HCT116 (cell line): ENCODE measurements around the gene HPCAL1. TPM values are rescaled to one million over a fixed set of nuclear protein-coding genes. Genes with fewer than 3 reads are reported as not detected.

Experiments used
- ATAC-seq: fragments of 200-7000 bp; cut with Tn5 transposase; 2 replicates; pipeline ENCODE4 v1.9.1; 2020; ENCODE audit warnings: mild to moderate bottlenecking, moderate library complexity
- BruUV-seq: library from RNA; stranded (reverse); fragments of 400-500 nt; replicated peaks from 2 replicates; lab custom pipeline; 2021; lab: Mats Ljungman, UMichigan
- CTCF ChIA-PET: fragments of 300-600 bp; sonication (Branson Sonifier 250); formaldehyde crosslinking; loops from one replicate; lab custom pipeline; 2021; ENCODE audit warnings: antibody characterized with exemption; lab: Charles Lee
- POLR2A ChIA-PET: fragments of 300-600, 350-600 bp; sonication (Branson Sonifier 250); formaldehyde crosslinking; loops from one replicate; lab custom pipeline; 2021; ENCODE audit warnings: antibody characterized with exemption; lab: Charles Lee
- RAD21 ChIA-PET, 2 experiments: fragments of 300-600 bp; sonication (Branson Sonifier 250); formaldehyde crosslinking; loops; one replicate each; lab custom pipeline; 2023; ENCODE audit warnings: low total read pairs in 2 of 2; ENCODE audit not compliant: uncharacterized antibody in 2 of 2, unreplicated experiment in 2 of 2, low non-redundant PET in 1 of 2; lab: Charles Lee
- DNase-seq: peaks from one replicate; pipeline ENCODE4 v3.0.0-alpha.2; 2010; ENCODE audit warnings: low read depth, low spot score
- H2AFZ ChIP-seq: fragments of 200-600 bp; shearing (Covaris generic), sonication (generic); 2 replicates; pipeline ENCODE4 v1.6.1; 2017; ENCODE audit warnings: low read depth, mixed run types, mixed read lengths, antibody characterized with exemption, low read length; ENCODE audit not compliant: poor library complexity, severe bottlenecking
- H3K27ac ChIP-seq: 2 replicates; pipeline ENCODE4 v1.5.1; 2012; ENCODE audit warnings: low read depth, low read length
- H3K27me3 ChIP-seq: fragments of 200-600 bp; sonication (generic); 2 replicates; pipeline ENCODE4 v1.6.1; 2016; ENCODE audit warnings: mixed run types, low read length, mixed read lengths; ENCODE audit not compliant: insufficient read depth
- H3K36me3 ChIP-seq, 2 experiments: fragments of 200-500 bp in 1 of 2; fragments of 200-600 bp in 1 of 2; sonication (Bioruptor generic) in 1 of 2; sonication (generic) in 1 of 2; 2 replicates each; pipeline versions ENCODE4 v1.5.1 to v1.6.1; 2014 to 2016; ENCODE audit warnings: low read length in 2 of 2, inconsistent platforms in 1 of 2, mixed read lengths in 1 of 2, mixed run types in 1 of 2; ENCODE audit not compliant: insufficient read depth in 2 of 2, control insufficient read depth in 1 of 2
- H3K4me1 ChIP-seq, 2 experiments: fragments of 200-600 bp in 1 of 2; sonication (generic) in 1 of 2; 2 replicates each; pipeline versions ENCODE4 v1.5.1 to v1.6.1; 2012 to 2017; ENCODE audit warnings: low read length in 2 of 2, inconsistent platforms in 1 of 2, mild to moderate bottlenecking in 1 of 2, mixed read lengths in 1 of 2, mixed run types in 1 of 2, moderate library complexity in 1 of 2; ENCODE audit not compliant: insufficient read depth in 2 of 2, control insufficient read depth in 1 of 2
- H3K4me2 ChIP-seq: fragments of 200-600 bp; sonication (generic); 2 replicates; pipeline ENCODE4 v1.6.1; 2017; ENCODE audit warnings: mixed run types, low read length, mixed read lengths
- H3K4me3 ChIP-seq, 2 experiments: fragments of 200-600 bp in 1 of 2; sonication (generic) in 1 of 2; replicated peaks in 1 of 2; 2 replicates each; pipeline ENCODE4 v1.5.1; 2011 to 2016; ENCODE audit warnings: low read length in 2 of 2, control low read depth in 1 of 2, low read depth in 1 of 2, mild to moderate bottlenecking in 1 of 2, mixed read lengths in 1 of 2, mixed run types in 1 of 2
- H3K79me2 ChIP-seq: fragments of 200-600 bp; sonication (generic); 2 replicates; pipeline ENCODE4 v1.6.1; 2017; ENCODE audit warnings: mild to moderate bottlenecking, mixed run types, low read length, moderate library complexity, mixed read lengths; ENCODE audit not compliant: insufficient read depth
- H3K9ac ChIP-seq: fragments of 200-600 bp; sonication (generic); 2 replicates; pipeline ENCODE4 v1.6.1; 2016; ENCODE audit warnings: low read length, mixed read lengths
- H3K9me2 ChIP-seq: fragments of 200-600 bp; sonication (generic), shearing (Covaris generic); 2 replicates; pipeline ENCODE4 v1.6.1; 2017; ENCODE audit warnings: mixed run types, mild to moderate bottlenecking, moderate library complexity; ENCODE audit not compliant: insufficient read depth
- H3K9me3 ChIP-seq, 2 experiments: fragments of 200-500 bp in 1 of 2; fragments of 200-600 bp in 1 of 2; sonication (Bioruptor generic) in 1 of 2; sonication (generic) in 1 of 2; 2 replicates each; pipeline ENCODE4 v1.6.1; 2014 to 2017; ENCODE audit warnings: low read length in 2 of 2, mixed read lengths in 2 of 2, inconsistent platforms in 1 of 2, low read depth in 1 of 2, mild to moderate bottlenecking in 1 of 2, mixed run types in 1 of 2, moderate library complexity in 1 of 2; ENCODE audit not compliant: control insufficient read depth in 1 of 2, insufficient read depth in 1 of 2
- H4K20me1 ChIP-seq: fragments of 200-600 bp; sonication (generic), shearing (Covaris generic); 2 replicates; pipeline ENCODE4 v1.6.1; 2017; ENCODE audit warnings: mixed run types, mild to moderate bottlenecking, moderate library complexity; ENCODE audit not compliant: insufficient read depth
- ATF3 ChIP-seq: IDR thresholded peaks from 2 replicates; pipeline ENCODE4 v1.6.1; 2012
- CTCF ChIP-seq, 3 experiments: fragments of 200-600 bp in 1 of 3; sonication (generic) in 1 of 3; IDR thresholded peaks in 2 of 3; conservative IDR thresholded peaks in 1 of 3; 2 replicates each; pipeline ENCODE4 v1.5.1; 2012 to 2017; ENCODE audit warnings: low read depth in 2 of 3, low read length in 2 of 3, antibody characterized with exemption in 1 of 3, borderline replicate concordance in 1 of 3, control low read depth in 1 of 3, mild to moderate bottlenecking in 1 of 3, mixed read lengths in 1 of 3, mixed run types in 1 of 3, moderate library complexity in 1 of 3; ENCODE audit not compliant: insufficient read depth in 1 of 3
- ELF1 ChIP-seq: IDR thresholded peaks from 2 replicates; pipeline ENCODE4 v1.6.1; 2012; ENCODE audit warnings: low read depth, borderline replicate concordance
- EZH2 ChIP-seq: fragments of 200-600 bp; sonication (generic); IDR thresholded peaks from 2 replicates; pipeline ENCODE4 v1.6.1; 2017; ENCODE audit warnings: antibody characterized with exemption, mixed run types
- EZH2phosphoT487 ChIP-seq: fragments of 200-600 bp; IDR thresholded peaks from 2 replicates; pipeline ENCODE4 v1.6.1; 2018; ENCODE audit warnings: antibody characterized with exemption, borderline replicate concordance
- FOSL1 ChIP-seq: IDR thresholded peaks from 2 replicates; pipeline ENCODE4 v1.6.1; 2012; ENCODE audit warnings: low read depth
- JUND ChIP-seq: IDR thresholded peaks from 2 replicates; pipeline ENCODE4 v1.6.1; 2012
- RAD21 ChIP-seq: IDR thresholded peaks from 2 replicates; pipeline ENCODE4 v1.6.1; 2012; ENCODE audit warnings: low read depth, mild to moderate bottlenecking
- REST ChIP-seq: IDR thresholded peaks from 2 replicates; pipeline ENCODE4 v1.6.1; 2012; ENCODE audit warnings: low read depth
- SIN3A ChIP-seq: IDR thresholded peaks from 2 replicates; pipeline ENCODE4 v1.6.1; 2012; ENCODE audit warnings: low read depth
- SP1 ChIP-seq: IDR thresholded peaks from 2 replicates; pipeline ENCODE4 v1.6.1; 2012; ENCODE audit warnings: low read depth
- TCF7L2 ChIP-seq: IDR thresholded peaks from 2 replicates; pipeline ENCODE4 v1.7.0; 2011; ENCODE audit warnings: borderline replicate concordance, inconsistent platforms; ENCODE audit not compliant: insufficient read depth, insufficient read length; ENCODE audit errors: extremely low read depth
- YY1 ChIP-seq: IDR thresholded peaks from 2 replicates; pipeline ENCODE4 v1.6.1; 2011; ENCODE audit warnings: low read length, low read depth, moderate library complexity, mild to moderate bottlenecking; ENCODE audit not compliant: insufficient replicate concordance; ENCODE audit errors: extremely low read depth
- ZNF274 ChIP-seq: fragments of 200-500 bp; sonication (Bioruptor generic); IDR thresholded peaks from 2 replicates; pipeline ENCODE4 v1.6.1; 2014; ENCODE audit warnings: mild to moderate bottlenecking, low read depth, low read length, inconsistent platforms
- intact Hi-C: fragments of 100-400 bp; cut with micrococcal nuclease; formaldehyde crosslinking; loops from 2 replicates; pipeline ENCODE4 v1.10.0; 2022
- total RNA-seq: library from RNA; stranded (reverse); gene quantifications from one replicate; pipeline ENCODE4 v1.2.1, GENCODE V29; 2021; ENCODE audit not compliant: unreplicated experiment

The HPCAL1 gene
- total RNA-seq, 1 experiment from 2014 or later = 111 TPM

- no TSS peak for BruUV-seq
- ChIA-PET CTCF (no interaction called here), POLR2A (no interaction called here), RAD21 (no interaction called here)
- peaks cover 52% of the 10 kb centered on the region for H3K79me2 ChIP-seq
- intact Hi-C loops = no loop called here
- TF ChIP-seq REST (no peak), JUND (no peak), RAD21 (no peak), SP1 (no peak), YY1 (no peak), ATF3 (no peak), ZNF274 (no peak), SIN3A (no peak), ELF1 (no peak), EZH2phosphoT487 (no peak), EZH2 (no peak), FOSL1 (no peak), TCF7L2 (no peak), CTCF (IDR thresholded peaks at IDR 0.05 in 2 of 3, conservative IDR thresholded peaks at IDR 0.05 in 1 of 3; ENCODE audit: borderline replicate concordance in 1 of 3, insufficient read depth in 1 of 3, low read depth in 2 of 3, low read length in 2 of 3) (no peak)
- no peaks in the 10 kb centered on the region for H4K20me1 ChIP-seq
- H3K4me2 ChIP-seq = no peak overlapping the region
- no peaks in the 10 kb centered on the region for H3K9me3 ChIP-seq
- H3K9me2 ChIP-seq = no peaks in the 10 kb centered on the region
- no peak overlapping the region for H3K27ac ChIP-seq
- no peak overlapping the region for H3K4me3 ChIP-seq
- DNase-seq = no peak
- H3K4me1 ChIP-seq = peaks cover 19 to 39% of the 10 kb centered on the region in 2 experiments
- no peak for ATAC-seq
- no peak overlapping the region for H2AFZ ChIP-seq
- H3K9ac ChIP-seq = no peak overlapping the region
- peaks cover 2 to 23% of the 10 kb centered on the region in 2 experiments; a peak in 2 of 4 replicates for H3K36me3 ChIP-seq
- no peaks in the 10 kb centered on the region for H3K27me3 ChIP-seq
Measured at GRCh38 chr2:10397878-10398277, 95.2 kb downstream of the HPCAL1 start.
